ENCODE measurements around the gene HLA-C. TPM values are rescaled to one million over a fixed set of nuclear protein-coding genes. Genes with fewer than 3 reads are reported as not detected.

HLA-C gene
- total RNA-seq, 1 donor from 2014 or later = 587 TPM

DNA sequence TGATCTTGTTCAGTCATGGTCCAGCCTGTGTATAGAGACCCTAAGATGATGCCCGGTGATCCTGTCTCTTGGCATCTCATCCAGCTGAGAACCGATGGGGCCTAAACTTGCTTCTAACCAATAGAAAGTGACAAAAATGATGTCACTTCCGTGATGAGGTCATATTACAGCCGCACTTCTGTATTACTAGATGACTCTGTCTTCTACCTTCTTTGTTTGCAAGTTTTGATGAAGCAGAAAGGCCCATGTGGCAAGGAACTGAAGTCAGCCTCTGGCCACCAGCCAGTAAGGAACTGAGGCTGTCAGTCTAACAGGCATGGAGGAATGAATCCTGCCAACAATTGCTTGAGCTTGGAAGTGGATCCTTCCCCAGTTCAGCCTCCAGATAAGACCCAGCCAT, 32.8 kb upstream of the HLA-C start:
- H3K27ac ChIP-seq (ENCODE audit: low read depth, low read length) = no peak overlapping the region
- no peak overlapping the region for H3K4me3 ChIP-seq (ENCODE audit: insufficient read depth, low read depth, low read length)
- no peaks in the 10 kb centered on the region for H3K4me1 Mint-ChIP-seq (ENCODE audit: low read depth, unreplicated experiment)
- H3K9me3 Mint-ChIP-seq (ENCODE audit: unreplicated experiment) = peaks cover 6% of the 10 kb centered on the region
- no peaks in the 10 kb centered on the region for H3K79me2 ChIP-seq (ENCODE audit: insufficient read depth, low read length)
- H3K4me3 Mint-ChIP-seq (ENCODE audit: unreplicated experiment) = no peak overlapping the region
- H4K20me1 ChIP-seq (ENCODE audit: insufficient read depth, low read length) = no peaks in the 10 kb centered on the region
- H3K36me3 ChIP-seq (ENCODE audit: insufficient read depth, low read length) = no peaks in the 10 kb centered on the region
- no peak overlapping the region for H3K4me2 ChIP-seq (ENCODE audit: low read length)
- no peak for FAIRE-seq
- no peaks in the 10 kb centered on the region for H3K9me3 ChIP-seq (ENCODE audit: insufficient read depth, low read depth, low read length)
- H3K36me3 Mint-ChIP-seq (ENCODE audit: low read depth, unreplicated experiment) = peaks cover 3% of the 10 kb centered on the region
- H3K27me3 Mint-ChIP-seq (ENCODE audit: low read depth, unreplicated experiment) = peaks cover 35% of the 10 kb centered on the region
- H2AFZ ChIP-seq (ENCODE audit: low read depth, low read length) = no peak overlapping the region
- peaks cover 27% of the 10 kb centered on the region for H3K27me3 ChIP-seq (ENCODE audit: insufficient read depth, low read length)
- H3K27ac Mint-ChIP-seq (ENCODE audit: unreplicated experiment) = no peak overlapping the region
- H3K9ac ChIP-seq (ENCODE audit: low read length) = no peak overlapping the region
- DNase-seq (ENCODE audit: low read depth) = no peak
- TF ChIP-seq, protein P1, sequence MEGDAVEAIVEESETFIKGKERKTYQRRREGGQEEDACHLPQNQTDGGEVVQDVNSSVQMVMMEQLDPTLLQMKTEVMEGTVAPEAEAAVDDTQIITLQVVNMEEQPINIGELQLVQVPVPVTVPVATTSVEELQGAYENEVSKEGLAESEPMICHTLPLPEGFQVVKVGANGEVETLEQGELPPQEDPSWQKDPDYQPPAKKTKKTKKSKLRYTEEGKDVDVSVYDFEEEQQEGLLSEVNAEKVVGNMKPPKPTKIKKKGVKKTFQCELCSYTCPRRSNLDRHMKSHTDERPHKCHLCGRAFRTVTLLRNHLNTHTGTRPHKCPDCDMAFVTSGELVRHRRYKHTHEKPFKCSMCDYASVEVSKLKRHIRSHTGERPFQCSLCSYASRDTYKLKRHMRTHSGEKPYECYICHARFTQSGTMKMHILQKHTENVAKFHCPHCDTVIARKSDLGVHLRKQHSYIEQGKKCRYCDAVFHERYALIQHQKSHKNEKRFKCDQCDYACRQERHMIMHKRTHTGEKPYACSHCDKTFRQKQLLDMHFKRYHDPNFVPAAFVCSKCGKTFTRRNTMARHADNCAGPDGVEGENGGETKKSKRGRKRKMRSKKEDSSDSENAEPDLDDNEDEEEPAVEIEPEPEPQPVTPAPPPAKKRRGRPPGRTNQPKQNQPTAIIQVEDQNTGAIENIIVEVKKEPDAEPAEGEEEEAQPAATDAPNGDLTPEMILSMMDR (IDR thresholded peaks at IDR 0.05; ENCODE audit: insufficient read depth, low read depth, low read length) = no peak
- TF ChIP-seq EZH2 (IDR thresholded peaks at IDR 0.05; ENCODE audit: insufficient read depth, low read length) = no peak
- no peaks in the 10 kb centered on the region for H3K4me1 ChIP-seq (ENCODE audit: insufficient read depth, low read length)

DNA sequence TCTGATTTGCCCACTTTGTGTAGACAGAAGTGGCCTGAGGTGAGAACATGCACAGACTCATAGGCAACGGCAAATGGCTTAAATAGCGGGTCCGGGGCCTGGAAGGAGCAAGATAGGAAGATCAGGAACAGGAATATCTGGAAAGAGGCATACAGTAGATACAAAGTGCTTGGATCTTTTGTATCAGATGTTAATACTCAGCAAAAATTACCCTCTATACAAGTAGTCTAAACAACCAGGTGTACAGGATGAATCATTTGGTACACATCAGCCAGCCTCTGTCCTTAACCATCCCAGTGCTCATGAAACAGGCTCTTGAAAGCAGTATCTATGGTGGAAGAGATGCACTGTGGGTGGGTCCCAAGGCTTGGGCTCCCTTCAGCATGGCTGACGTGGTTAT, 28.9 kb upstream of the HLA-C start:
- Mint-ChIP-seq H3K4me3 (ENCODE audit: unreplicated experiment) (no peak overlapping the region), H3K4me1 (ENCODE audit: low read depth, unreplicated experiment) (no peaks in the 10 kb centered on the region), H3K36me3 (ENCODE audit: low read depth, unreplicated experiment) (peaks cover 3% of the 10 kb centered on the region), H3K9me3 (ENCODE audit: unreplicated experiment) (peaks cover 11% of the 10 kb centered on the region), H3K27me3 (ENCODE audit: low read depth, unreplicated experiment) (peaks cover 54% of the 10 kb centered on the region), H3K27ac (ENCODE audit: unreplicated experiment) (no peak overlapping the region)
- Histone ChIP-seq H3K4me1 (ENCODE audit: insufficient read depth, low read length) (no peaks in the 10 kb centered on the region), H2AFZ (ENCODE audit: low read depth, low read length) (no peak overlapping the region), H3K9me3 (ENCODE audit: insufficient read depth, low read depth, low read length) (no peaks in the 10 kb centered on the region), H3K27ac (ENCODE audit: low read depth, low read length) (no peak overlapping the region), H3K27me3 (ENCODE audit: insufficient read depth, low read length) (peaks cover 21% of the 10 kb centered on the region), H4K20me1 (ENCODE audit: insufficient read depth, low read length) (no peaks in the 10 kb centered on the region), H3K4me3 (ENCODE audit: insufficient read depth, low read depth, low read length) (no peak overlapping the region), H3K4me2 (ENCODE audit: low read length) (no peak overlapping the region), H3K9ac (ENCODE audit: low read length) (no peak overlapping the region), H3K36me3 (ENCODE audit: insufficient read depth, low read length) (no peaks in the 10 kb centered on the region), H3K79me2 (ENCODE audit: insufficient read depth, low read length) (no peaks in the 10 kb centered on the region)
- FAIRE-seq (no peak), DNase-seq (ENCODE audit: low read depth) (no peak)
- no peak for TF ChIP-seq EZH2 (IDR thresholded peaks at IDR 0.05; ENCODE audit: insufficient read depth, low read length)
- TF ChIP-seq, protein P1 (IDR thresholded peaks at IDR 0.05; ENCODE audit: insufficient read depth, low read depth, low read length) = no peak

DNA sequence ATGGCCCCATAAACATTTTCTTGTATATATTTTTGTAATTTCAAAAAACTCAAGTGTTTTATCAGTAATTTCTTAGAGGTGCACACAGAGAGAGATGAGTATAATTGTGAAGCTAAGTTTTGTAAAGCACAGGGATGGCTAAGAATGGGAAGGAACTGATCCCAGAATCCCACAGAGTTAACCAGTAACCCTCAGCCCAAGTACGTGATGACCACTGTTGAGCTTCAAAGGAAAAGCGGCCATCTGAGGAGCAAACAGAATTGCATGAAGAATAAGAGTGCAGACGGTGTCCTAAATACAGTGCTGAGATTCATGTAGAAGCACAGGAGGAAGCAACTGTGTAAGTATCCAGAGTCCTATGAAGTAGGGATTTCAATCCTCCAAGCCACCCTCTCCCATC, 28.1 kb upstream of the HLA-C start:
- H3K27me3 ChIP-seq (ENCODE audit: insufficient read depth, low read length) = peaks cover 21% of the 10 kb centered on the region
- H4K20me1 ChIP-seq (ENCODE audit: insufficient read depth, low read length) = no peaks in the 10 kb centered on the region
- no peak for FAIRE-seq
- no peaks in the 10 kb centered on the region for H3K79me2 ChIP-seq (ENCODE audit: insufficient read depth, low read length)
- H3K36me3 ChIP-seq (ENCODE audit: insufficient read depth, low read length) = no peaks in the 10 kb centered on the region
- no peaks in the 10 kb centered on the region for H3K9me3 ChIP-seq (ENCODE audit: insufficient read depth, low read depth, low read length)
- Mint-ChIP-seq H3K9me3 (ENCODE audit: unreplicated experiment) (peaks cover 11% of the 10 kb centered on the region), H3K36me3 (ENCODE audit: low read depth, unreplicated experiment) (peaks cover 3% of the 10 kb centered on the region), H3K4me3 (ENCODE audit: unreplicated experiment) (no peak overlapping the region), H3K27me3 (ENCODE audit: low read depth, unreplicated experiment) (peaks cover 57% of the 10 kb centered on the region), H3K27ac (ENCODE audit: unreplicated experiment) (no peak overlapping the region), H3K4me1 (ENCODE audit: low read depth, unreplicated experiment) (no peaks in the 10 kb centered on the region)
- TF ChIP-seq, protein P1 (IDR thresholded peaks at IDR 0.05; ENCODE audit: insufficient read depth, low read depth, low read length) = no peak
- TF ChIP-seq EZH2 (IDR thresholded peaks at IDR 0.05; ENCODE audit: insufficient read depth, low read length) = no peak
- no peak overlapping the region for H3K4me3 ChIP-seq (ENCODE audit: insufficient read depth, low read depth, low read length)
- DNase-seq (ENCODE audit: low read depth) = no peak
- H3K4me2 ChIP-seq (ENCODE audit: low read length) = no peak overlapping the region
- no peaks in the 10 kb centered on the region for H3K4me1 ChIP-seq (ENCODE audit: insufficient read depth, low read length)
- H2AFZ ChIP-seq (ENCODE audit: low read depth, low read length) = no peak overlapping the region
- H3K27ac ChIP-seq (ENCODE audit: low read depth, low read length) = no peak overlapping the region
- no peak overlapping the region for H3K9ac ChIP-seq (ENCODE audit: low read length)
